Fibroblast of lung (primary cell): ENCODE data around the gene KLF15. TPM values are rescaled to one million over a fixed set of nuclear protein-coding genes. Genes with fewer than 3 reads are reported as not detected.

Experiments
- DNase-seq, 2 donors: peaks; one replicate each; pipeline versions ENCODE4 v3.0.0 to v3.0.0-alpha.2; 2010; ENCODE audit warnings: low read depth in 2 of 2
- H2AFZ ChIP-seq: 2 replicates; pipeline ENCODE4 v1.5.1; 2012; ENCODE audit warnings: low read length, control low read depth, inconsistent platforms
- H3K27ac ChIP-seq: 2 replicates; pipeline ENCODE4 v1.5.1; 2011; ENCODE audit warnings: low read length, control low read depth; ENCODE audit not compliant: insufficient read depth
- H3K27me3 ChIP-seq: 2 replicates; pipeline ENCODE4 v1.5.1; 2011; ENCODE audit warnings: mild to moderate bottlenecking, low read length; ENCODE audit not compliant: control insufficient read depth, insufficient read depth
- H3K36me3 ChIP-seq: 2 replicates; pipeline ENCODE4 v1.5.1; 2011; ENCODE audit warnings: low read length; ENCODE audit not compliant: control insufficient read depth, insufficient read depth
- H3K4me1 ChIP-seq: 2 replicates; pipeline ENCODE4 v1.5.1; 2011; ENCODE audit warnings: low read length; ENCODE audit not compliant: control insufficient read depth, insufficient read depth; ENCODE audit errors: extremely low read depth
- H3K4me2 ChIP-seq: 2 replicates; pipeline ENCODE4 v1.5.1; 2011; ENCODE audit warnings: low read length, control low read depth; ENCODE audit not compliant: insufficient read depth; ENCODE audit errors: extremely low read depth
- H3K4me3 ChIP-seq, 4 experiments: fragments of 200-600 bp in 1 of 4; sonication (generic) in 1 of 4; replicated peaks in 1 of 4; 2 replicates each; pipeline ENCODE4 v1.5.1; 2011 to 2016; ENCODE audit warnings: low read length in 4 of 4, low read depth in 3 of 4, mild to moderate bottlenecking in 3 of 4, control low read depth in 2 of 4, inconsistent platforms in 1 of 4, mixed read lengths in 1 of 4; ENCODE audit not compliant: insufficient read depth in 1 of 4; ENCODE audit errors: control extremely low read depth in 1 of 4
- H3K79me2 ChIP-seq: 2 replicates; pipeline ENCODE4 v1.5.1; 2012; ENCODE audit warnings: mild to moderate bottlenecking, low read length, inconsistent platforms; ENCODE audit not compliant: control insufficient read depth, insufficient read depth
- H3K9ac ChIP-seq: 2 replicates; pipeline ENCODE4 v1.5.1; 2011; ENCODE audit warnings: mild to moderate bottlenecking, low read length, control low read depth; ENCODE audit not compliant: insufficient read depth
- H3K9me3 ChIP-seq: 2 replicates; pipeline ENCODE4 v1.5.1; 2012; ENCODE audit warnings: low read depth, low read length; ENCODE audit not compliant: control insufficient read depth, insufficient read depth
- H4K20me1 ChIP-seq: 2 replicates; pipeline ENCODE4 v1.5.1; 2011; ENCODE audit warnings: low read length; ENCODE audit not compliant: control insufficient read depth, insufficient read depth; ENCODE audit errors: extremely low read depth
- CTCF ChIP-seq, 2 donors: IDR thresholded peaks in 1 of 2; conservative IDR thresholded peaks in 1 of 2; 1 replicate in 1 of 2; 2 replicates in 1 of 2; pipeline ENCODE4 v1.5.1; 2011 to 2012; ENCODE audit warnings: low read length in 2 of 2, control low read depth in 1 of 2, inconsistent platforms in 1 of 2, low read depth in 1 of 2, mild to moderate bottlenecking in 1 of 2
- EZH2 ChIP-seq: IDR thresholded peaks from 2 replicates; pipeline ENCODE4 v1.5.1; 2012; ENCODE audit warnings: low read length, control low read depth, mild to moderate bottlenecking; ENCODE audit errors: missing control alignments
- polyA plus RNA-seq, 2 donors: library from polyadenylated mRNA; depleted of rRNA in 1 of 2; stranded (reverse) in 1 of 2; unstranded in 1 of 2; fragments of >200 nt; gene quantifications; 2 replicates each; pipeline ENCODE4 v1.2.1, GENCODE V29; 2011 to 2012; ENCODE audit warnings: missing spikeins in 1 of 2
- total RNA-seq: library from RNA; depleted of rRNA; stranded (reverse); fragments of >200 nt; gene quantifications from 2 replicates; pipeline ENCODE4 v1.2.1, GENCODE V29; 2014

KLF15 gene
- total and polyA plus RNA-seq, 2 donors (not counting 1 experiment from before 2014, with no cell fraction given), result 0.15 to 4.1 TPM

GRCh38 chr3:126314305-126314789 is 42.9 kb downstream of the KLF15 start:
- H3K4me1 ChIP-seq, result no peaks in the 10 kb centered on the region
- no peaks in the 10 kb centered on the region for H3K79me2 ChIP-seq
- H3K9ac ChIP-seq, result no peak overlapping the region
- DNase-seq, result no peak
- H3K27me3 ChIP-seq, result no peaks in the 10 kb centered on the region
- H3K27ac ChIP-seq, result no peak overlapping the region
- no peak overlapping the region for H2AFZ ChIP-seq
- H3K9me3 ChIP-seq, result no peaks in the 10 kb centered on the region
- no peak overlapping the region for H3K4me3 ChIP-seq
- no peak overlapping the region for H3K4me2 ChIP-seq
- no peak for TF ChIP-seq EZH2
- no peak for TF ChIP-seq CTCF (conservative IDR thresholded peaks at IDR 0.05 in 1 of 2, IDR thresholded peaks at IDR 0.05 in 1 of 2; ENCODE audit: low read depth in 1 of 2, low read length in 2 of 2)
- no peaks in the 10 kb centered on the region for H4K20me1 ChIP-seq
- H3K36me3 ChIP-seq, result no peaks in the 10 kb centered on the region

DNA sequence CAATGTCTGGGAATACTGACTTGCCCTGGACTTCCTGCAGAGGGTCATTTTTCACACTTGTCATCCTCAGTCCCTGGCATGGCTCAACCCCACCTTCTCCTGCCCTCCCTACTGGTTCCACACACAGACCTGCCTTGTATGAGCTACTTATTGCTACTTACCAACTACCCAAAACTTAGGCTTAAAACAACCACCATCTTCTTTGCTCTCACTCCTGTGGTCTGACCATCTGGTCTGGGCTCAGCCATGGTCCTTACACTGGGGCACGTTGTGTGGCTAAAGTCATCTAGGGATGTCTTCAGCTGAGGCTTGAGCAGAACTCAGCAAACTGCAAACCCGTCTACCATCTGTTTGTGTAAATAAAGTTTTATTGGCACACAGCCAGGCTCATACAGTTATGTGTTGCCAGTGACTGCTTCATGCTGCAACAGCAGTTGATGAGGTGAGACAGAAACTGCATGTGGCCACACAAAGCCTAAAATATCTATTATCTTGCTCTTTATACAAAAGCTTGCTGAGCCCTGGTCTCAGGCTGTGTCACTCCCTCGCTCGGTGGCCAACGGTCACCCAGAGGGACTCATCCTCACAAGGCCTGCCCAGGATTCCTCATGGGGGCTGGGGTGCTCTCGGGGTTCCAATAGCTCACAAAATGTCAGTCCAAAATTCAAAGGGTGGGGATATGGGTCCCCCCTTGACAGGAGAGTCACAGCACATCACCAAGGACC is 43.5 kb downstream of the KLF15 start:
- Histone ChIP-seq H3K4me2 (no peak overlapping the region), H3K27ac (no peak overlapping the region), H3K4me3 (no peak overlapping the region), H3K79me2 (no peaks in the 10 kb centered on the region), H3K9ac (no peak overlapping the region), H3K9me3 (no peaks in the 10 kb centered on the region), H3K27me3 (no peaks in the 10 kb centered on the region), H3K36me3 (no peaks in the 10 kb centered on the region), H3K4me1 (no peaks in the 10 kb centered on the region), H2AFZ (no peak overlapping the region), H4K20me1 (no peaks in the 10 kb centered on the region)
- peak in 1 of 2 donors; percentile 46 for DNase-seq
- TF ChIP-seq CTCF (conservative IDR thresholded peaks at IDR 0.05 in 1 of 2, IDR thresholded peaks at IDR 0.05 in 1 of 2; ENCODE audit: low read depth in 1 of 2, low read length in 2 of 2) (no peak), EZH2 (no peak)

- no peaks in the 10 kb centered on the region for H3K9me3 ChIP-seq
- TF ChIP-seq CTCF (conservative IDR thresholded peaks at IDR 0.05 in 1 of 2, IDR thresholded peaks at IDR 0.05 in 1 of 2; ENCODE audit: low read depth in 1 of 2, low read length in 2 of 2), result no peak
- no peak for TF ChIP-seq EZH2
- H4K20me1 ChIP-seq, result no peaks in the 10 kb centered on the region
- no peaks in the 10 kb centered on the region for H3K4me1 ChIP-seq
- no peak overlapping the region for H3K4me2 ChIP-seq
- no peak overlapping the region for H3K9ac ChIP-seq
- peak in 1 of 2 donors; percentile 19 for DNase-seq
- no peaks in the 10 kb centered on the region for H3K79me2 ChIP-seq
- no peak overlapping the region for H2AFZ ChIP-seq
- H3K27me3 ChIP-seq, result no peaks in the 10 kb centered on the region
- H3K27ac ChIP-seq, result no peak overlapping the region
- no peak overlapping the region for H3K4me3 ChIP-seq
- no peaks in the 10 kb centered on the region for H3K36me3 ChIP-seq
Measured at GRCh38 chr3:126313166-126313565, 44.0 kb downstream of the KLF15 start.
